ENCODE measurements around the gene YPEL3.

YPEL3 gene

DNA sequence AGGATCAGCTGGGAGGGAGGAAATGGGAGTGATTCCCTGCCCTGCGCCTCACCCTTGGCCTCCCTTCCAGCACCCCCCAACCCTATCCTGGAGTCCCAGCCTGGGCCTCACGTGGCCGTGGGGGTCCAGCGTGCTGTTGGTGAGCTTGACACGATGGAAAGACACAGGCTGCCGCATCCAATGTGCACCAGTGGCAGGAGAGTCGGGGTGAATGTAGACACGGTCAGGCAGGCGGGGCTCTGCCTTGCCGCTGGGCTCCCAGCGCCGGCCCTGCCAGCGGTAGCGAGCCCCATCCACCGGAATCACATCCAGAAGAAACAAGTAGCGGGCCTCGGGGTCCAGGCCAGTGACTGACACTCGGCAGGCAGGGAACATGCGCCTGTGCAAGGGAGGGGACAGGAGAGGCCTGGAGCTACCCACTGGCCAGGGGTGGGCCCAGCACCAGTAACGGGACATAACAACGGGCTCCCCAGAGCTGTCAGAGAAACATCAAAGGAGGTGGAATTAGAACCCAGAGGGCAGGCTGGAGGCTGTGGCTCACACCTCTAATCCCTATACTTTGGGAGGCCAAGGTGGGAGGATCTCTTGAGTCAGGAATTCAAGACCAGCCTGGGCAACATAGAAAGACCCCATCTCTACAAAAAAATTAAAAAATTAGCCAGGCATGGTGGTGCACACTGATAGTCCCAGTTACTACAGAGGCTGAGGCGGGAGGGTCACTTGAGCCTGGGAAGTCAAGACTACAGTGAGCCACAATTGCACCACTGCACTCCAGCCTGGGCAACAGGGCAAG lies 7.0 kb downstream of the YPEL3 start:
- Histone ChIP-seq H3K27ac (ENCODE audit: low read length) (peak overlapping the region; percentile 24), H3K36me3 (ENCODE audit: control insufficient read depth in 2 of 2, insufficient read depth in 2 of 2, low read length in 2 of 2) (peaks cover 9 to 13% of the 10 kb centered on the region in 2 donors), H3K4me3 (ENCODE audit: low read length in 2 of 2) (no peak overlapping the region), H3K9ac (ENCODE audit: low read length in 2 of 2) (no peak overlapping the region), H3K4me1 (ENCODE audit: control insufficient read depth, insufficient read depth, low read length) (peaks cover 25% of the 10 kb centered on the region), H3K9me3 (ENCODE audit: control insufficient read depth in 2 of 2, low read length in 2 of 2) (no peaks in the 10 kb centered on the region), H3K27me3 (ENCODE audit: control insufficient read depth in 1 of 2, insufficient read depth in 2 of 2, low read length in 2 of 2) (no peaks in the 10 kb centered on the region)

DNA sequence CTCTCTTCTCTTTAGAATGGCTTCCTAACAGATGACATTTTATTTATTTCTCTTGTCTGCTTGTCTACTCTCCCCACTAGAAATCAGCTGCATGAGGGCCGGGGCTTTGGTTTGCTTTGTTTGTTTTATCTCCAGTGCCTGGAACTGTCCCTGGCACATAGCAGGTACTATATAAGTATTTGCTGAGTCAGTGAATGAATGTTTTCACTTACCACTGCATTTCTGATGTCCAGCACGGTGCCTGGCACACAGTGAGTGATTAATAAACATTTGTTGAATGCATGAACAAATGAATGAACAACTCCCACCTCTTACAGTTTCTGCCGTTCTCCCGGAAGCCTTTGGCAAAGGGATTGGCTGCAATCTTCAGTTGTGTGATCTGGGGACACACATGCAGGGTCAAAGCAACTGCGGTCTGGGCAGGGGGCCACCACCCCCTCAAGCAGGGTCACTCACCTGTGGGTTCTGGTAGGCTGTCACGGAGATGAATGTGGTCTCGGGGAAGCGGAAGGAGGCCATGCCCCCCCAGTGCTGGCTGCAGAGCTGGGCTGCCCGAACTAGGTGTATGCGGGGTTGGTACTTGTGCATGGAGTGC lies 7.7 kb downstream of the YPEL3 start:
- Histone ChIP-seq H3K9me3 (ENCODE audit: control insufficient read depth in 2 of 2, low read length in 2 of 2) (no peaks in the 10 kb centered on the region), H3K4me3 (ENCODE audit: low read length in 2 of 2) (no peak overlapping the region), H3K27me3 (ENCODE audit: control insufficient read depth in 1 of 2, insufficient read depth in 2 of 2, low read length in 2 of 2) (no peaks in the 10 kb centered on the region), H3K9ac (ENCODE audit: low read length in 2 of 2) (no peak overlapping the region), H3K27ac (ENCODE audit: low read length) (peak overlapping the region; percentile 24), H3K4me1 (ENCODE audit: control insufficient read depth, insufficient read depth, low read length) (peaks cover 25% of the 10 kb centered on the region), H3K36me3 (ENCODE audit: control insufficient read depth in 2 of 2, insufficient read depth in 2 of 2, low read length in 2 of 2) (peaks cover 14 to 17% of the 10 kb centered on the region in 2 donors)

DNA sequence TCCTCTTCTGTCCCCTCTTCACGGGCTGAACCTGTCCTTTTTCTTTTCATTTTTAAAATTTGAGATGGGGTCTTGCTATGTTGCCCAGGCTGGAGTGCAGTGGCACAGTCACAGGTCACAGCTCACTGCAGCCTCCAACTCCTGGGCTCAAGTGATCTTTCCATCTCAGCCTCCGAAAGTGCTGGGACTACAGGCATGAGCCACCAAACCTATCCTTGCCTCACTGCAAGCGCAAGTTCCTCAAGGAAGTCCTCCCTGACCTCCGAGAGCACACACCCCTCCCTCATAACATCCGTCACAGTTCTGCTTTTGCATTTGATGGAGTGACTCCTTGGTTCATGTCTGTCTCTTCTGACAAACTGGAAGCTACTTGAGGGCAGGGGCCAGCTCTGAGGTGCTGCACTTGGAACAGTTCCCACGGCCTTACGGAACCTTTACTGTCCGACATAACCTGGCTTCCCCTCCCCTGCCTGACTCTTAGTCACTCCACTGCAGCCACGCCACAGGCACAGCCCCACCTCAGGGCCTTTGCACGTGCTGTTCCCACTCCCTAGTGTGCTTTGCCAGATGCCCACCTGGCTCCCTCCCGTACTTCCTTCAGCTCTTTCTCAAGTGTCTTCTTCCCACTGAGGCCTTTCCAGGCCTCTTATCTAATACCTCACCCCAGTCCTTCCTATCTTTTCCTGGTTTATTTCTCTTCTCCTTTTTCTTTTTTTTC lies 8.7 kb downstream of the YPEL3 start:
- no peak overlapping the region for H3K9ac ChIP-seq (ENCODE audit: low read length in 2 of 2)
- H3K4me1 ChIP-seq (ENCODE audit: control insufficient read depth, insufficient read depth, low read length) = peaks cover 19% of the 10 kb centered on the region
- H3K36me3 ChIP-seq (ENCODE audit: control insufficient read depth in 2 of 2, insufficient read depth in 2 of 2, low read length in 2 of 2) = peaks cover 20 to 27% of the 10 kb centered on the region in 2 donors
- no peaks in the 10 kb centered on the region for H3K27me3 ChIP-seq (ENCODE audit: control insufficient read depth in 1 of 2, insufficient read depth in 2 of 2, low read length in 2 of 2)
- H3K27ac ChIP-seq (ENCODE audit: low read length) = no peak overlapping the region
- H3K4me3 ChIP-seq (ENCODE audit: low read length in 2 of 2) = no peak overlapping the region
- H3K9me3 ChIP-seq (ENCODE audit: control insufficient read depth in 2 of 2, low read length in 2 of 2) = no peaks in the 10 kb centered on the region

DNA sequence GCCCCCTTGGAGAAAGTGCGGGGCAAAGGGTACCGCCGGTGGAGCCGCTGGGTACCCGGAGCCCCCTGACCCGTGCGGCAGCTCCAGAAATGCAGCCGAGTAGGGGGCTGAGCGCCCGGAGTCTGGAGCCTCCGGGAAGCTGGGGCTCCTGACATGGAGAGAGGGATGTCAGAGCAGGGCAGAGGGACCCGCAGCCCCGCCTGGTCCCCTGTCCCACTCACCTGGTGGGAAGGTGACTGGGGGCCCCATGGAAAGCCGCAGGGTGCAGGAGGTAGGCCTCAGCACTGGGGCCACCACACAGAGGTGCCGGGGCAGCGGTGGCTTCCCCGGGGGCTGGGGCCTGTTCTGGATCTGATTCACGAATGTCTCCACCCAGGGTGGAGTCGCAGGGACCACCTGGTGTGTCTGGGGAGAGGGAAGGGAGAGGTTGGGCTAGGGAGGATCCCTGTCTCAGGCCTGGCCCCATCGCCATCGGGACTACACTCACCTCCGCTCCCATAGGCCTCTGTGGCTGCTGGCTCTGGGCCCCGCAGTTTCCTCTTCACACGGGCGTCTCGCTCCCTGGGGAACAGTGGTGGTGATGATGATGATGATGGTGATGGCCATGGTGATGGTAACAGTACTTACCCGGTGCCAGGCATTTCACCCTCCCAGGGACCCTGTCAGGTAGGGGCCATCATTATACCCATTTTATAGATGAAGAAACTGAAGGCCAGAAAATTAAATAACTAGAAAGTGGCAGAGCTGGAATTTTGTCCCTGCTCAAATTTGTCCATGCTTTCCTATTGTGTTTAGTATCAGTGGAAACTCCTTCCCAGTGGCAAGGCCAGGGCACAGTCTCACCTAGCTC lies 9.5 kb downstream of the YPEL3 start:
- Histone ChIP-seq H3K4me3 (ENCODE audit: low read length in 2 of 2) (no peak overlapping the region), H3K9me3 (ENCODE audit: control insufficient read depth in 2 of 2, low read length in 2 of 2) (no peaks in the 10 kb centered on the region), H3K27me3 (ENCODE audit: control insufficient read depth in 1 of 2, insufficient read depth in 2 of 2, low read length in 2 of 2) (no peaks in the 10 kb centered on the region), H3K4me1 (ENCODE audit: control insufficient read depth, insufficient read depth, low read length) (peaks cover 12% of the 10 kb centered on the region), H3K9ac (ENCODE audit: low read length in 2 of 2) (no peak overlapping the region), H3K27ac (ENCODE audit: low read length) (no peak overlapping the region), H3K36me3 (ENCODE audit: control insufficient read depth in 2 of 2, insufficient read depth in 2 of 2, low read length in 2 of 2) (peaks cover 23 to 31% of the 10 kb centered on the region in 2 donors)

DNA sequence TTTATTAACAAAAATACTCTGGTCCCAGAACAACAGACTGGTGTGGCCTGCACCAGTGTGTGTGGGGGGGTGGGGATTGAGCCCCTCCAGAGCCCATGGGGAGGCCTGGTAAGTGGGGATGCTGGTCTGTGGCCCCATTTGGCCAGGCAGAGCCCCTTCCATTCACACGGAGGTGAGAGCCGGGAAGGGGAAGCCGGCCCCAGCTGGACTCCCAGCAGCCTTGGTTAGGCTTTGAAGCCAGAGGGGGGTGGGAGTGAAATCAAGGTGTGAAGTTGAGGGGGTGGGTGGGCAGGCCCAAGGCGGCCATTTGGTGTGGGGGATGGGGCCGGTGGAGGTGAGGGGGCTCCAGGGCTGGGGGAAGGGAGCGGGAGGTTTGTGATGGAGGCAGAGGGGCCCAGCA lies 10.2 kb downstream of the YPEL3 start:
- Histone ChIP-seq H3K27ac (ENCODE audit: low read length) (no peak overlapping the region), H3K9me3 (ENCODE audit: control insufficient read depth in 2 of 2, low read length in 2 of 2) (no peaks in the 10 kb centered on the region), H3K4me3 (ENCODE audit: low read length in 2 of 2) (no peak overlapping the region), H3K9ac (ENCODE audit: low read length in 2 of 2) (no peak overlapping the region), H3K27me3 (ENCODE audit: control insufficient read depth in 1 of 2, insufficient read depth in 2 of 2, low read length in 2 of 2) (no peaks in the 10 kb centered on the region), H3K4me1 (ENCODE audit: control insufficient read depth, insufficient read depth, low read length) (peaks cover 5% of the 10 kb centered on the region), H3K36me3 (ENCODE audit: control insufficient read depth in 2 of 2, insufficient read depth in 2 of 2, low read length in 2 of 2) (peaks cover 29 to 36% of the 10 kb centered on the region in 2 donors)

DNA sequence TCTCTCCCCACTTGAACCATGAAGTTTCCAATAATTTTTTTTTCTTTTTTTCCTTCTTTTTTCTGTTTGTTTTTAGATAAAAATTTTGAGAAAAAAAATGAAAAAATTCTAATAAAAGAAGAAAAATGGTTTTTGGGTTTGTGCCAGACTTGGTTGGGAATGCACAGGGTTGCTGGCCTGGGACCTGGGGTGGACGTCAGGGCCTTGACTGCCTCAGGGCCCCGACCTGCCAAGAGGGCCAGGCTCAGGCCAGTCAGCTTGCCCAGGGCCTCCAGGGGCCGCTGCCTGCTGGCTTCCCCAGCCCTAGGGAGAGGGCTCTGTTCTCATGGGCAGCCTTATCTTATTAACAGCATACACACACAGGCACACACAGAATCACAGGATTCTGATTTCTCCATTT lies 10.8 kb downstream of the YPEL3 start:
- no peaks in the 10 kb centered on the region for H3K9me3 ChIP-seq (ENCODE audit: control insufficient read depth in 2 of 2, low read length in 2 of 2)
- no peak overlapping the region for H3K4me3 ChIP-seq (ENCODE audit: low read length in 2 of 2)
- peaks cover 30 to 37% of the 10 kb centered on the region in 2 donors for H3K36me3 ChIP-seq (ENCODE audit: control insufficient read depth in 2 of 2, insufficient read depth in 2 of 2, low read length in 2 of 2)
- no peak overlapping the region for H3K9ac ChIP-seq (ENCODE audit: low read length in 2 of 2)
- no peak overlapping the region for H3K27ac ChIP-seq (ENCODE audit: low read length)
- H3K4me1 ChIP-seq (ENCODE audit: control insufficient read depth, insufficient read depth, low read length) = peaks cover 4% of the 10 kb centered on the region
- no peaks in the 10 kb centered on the region for H3K27me3 ChIP-seq (ENCODE audit: control insufficient read depth in 1 of 2, insufficient read depth in 2 of 2, low read length in 2 of 2)

DNA sequence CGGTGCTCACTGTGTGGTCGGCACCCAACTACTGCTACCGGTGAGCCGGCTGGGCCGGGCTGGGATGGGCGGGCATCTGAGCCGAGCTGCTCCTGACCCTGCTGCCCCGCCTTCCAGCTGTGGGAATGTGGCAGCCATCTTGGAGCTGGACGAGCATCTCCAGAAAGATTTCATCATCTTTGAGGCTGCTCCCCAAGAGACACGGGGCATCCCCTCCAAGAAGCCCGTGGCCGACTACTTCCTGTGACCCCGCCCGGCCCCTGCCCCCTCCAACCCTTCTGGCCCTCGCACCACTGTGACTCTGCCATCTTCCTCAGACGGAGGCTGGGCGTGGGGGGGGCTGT lies 11.2 kb downstream of the YPEL3 start:
- Histone ChIP-seq H3K9ac (ENCODE audit: low read length in 2 of 2) (no peak overlapping the region), H3K36me3 (ENCODE audit: control insufficient read depth in 2 of 2, insufficient read depth in 2 of 2, low read length in 2 of 2) (peaks cover 32 to 38% of the 10 kb centered on the region in 2 donors), H3K9me3 (ENCODE audit: control insufficient read depth in 2 of 2, low read length in 2 of 2) (no peaks in the 10 kb centered on the region), H3K27ac (ENCODE audit: low read length) (no peak overlapping the region), H3K4me3 (ENCODE audit: low read length in 2 of 2) (no peak overlapping the region), H3K27me3 (ENCODE audit: control insufficient read depth in 1 of 2, insufficient read depth in 2 of 2, low read length in 2 of 2) (no peaks in the 10 kb centered on the region), H3K4me1 (ENCODE audit: control insufficient read depth, insufficient read depth, low read length) (no peaks in the 10 kb centered on the region)

DNA sequence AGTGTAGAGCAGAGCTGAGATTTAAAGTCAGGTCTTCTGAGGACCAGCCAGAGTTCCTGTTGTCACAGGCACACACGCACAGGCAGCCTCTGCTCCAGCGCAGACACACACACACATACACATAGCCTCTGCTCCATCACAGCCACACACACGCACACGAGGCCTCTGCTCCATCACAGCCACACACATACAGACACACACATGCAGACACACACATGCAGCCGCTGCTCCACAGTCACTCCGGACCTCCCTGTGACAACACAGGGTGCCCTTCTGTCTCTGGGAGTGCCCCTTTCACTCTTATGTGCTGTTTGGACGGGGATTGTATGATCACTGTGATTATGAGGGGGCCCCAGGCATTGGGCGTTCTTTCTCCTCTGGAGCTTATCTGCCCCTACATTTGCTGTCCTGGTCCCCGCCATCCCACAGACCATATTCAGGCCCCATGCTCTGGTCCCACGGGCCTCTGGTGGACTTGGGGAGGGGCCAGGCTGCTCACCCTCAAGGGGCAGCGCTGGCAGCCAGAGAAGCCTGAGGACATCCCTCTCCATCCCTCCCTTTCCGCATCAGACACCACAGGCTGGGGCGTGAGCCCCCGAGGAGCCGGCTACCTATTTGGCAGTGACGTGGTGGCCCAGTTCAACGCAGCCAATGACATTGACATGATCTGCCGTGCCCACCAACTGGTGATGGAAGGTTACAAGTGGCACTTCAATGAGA lies 11.8 kb downstream of the YPEL3 start:
- no peak overlapping the region for H3K27ac ChIP-seq (ENCODE audit: low read length)

DNA sequence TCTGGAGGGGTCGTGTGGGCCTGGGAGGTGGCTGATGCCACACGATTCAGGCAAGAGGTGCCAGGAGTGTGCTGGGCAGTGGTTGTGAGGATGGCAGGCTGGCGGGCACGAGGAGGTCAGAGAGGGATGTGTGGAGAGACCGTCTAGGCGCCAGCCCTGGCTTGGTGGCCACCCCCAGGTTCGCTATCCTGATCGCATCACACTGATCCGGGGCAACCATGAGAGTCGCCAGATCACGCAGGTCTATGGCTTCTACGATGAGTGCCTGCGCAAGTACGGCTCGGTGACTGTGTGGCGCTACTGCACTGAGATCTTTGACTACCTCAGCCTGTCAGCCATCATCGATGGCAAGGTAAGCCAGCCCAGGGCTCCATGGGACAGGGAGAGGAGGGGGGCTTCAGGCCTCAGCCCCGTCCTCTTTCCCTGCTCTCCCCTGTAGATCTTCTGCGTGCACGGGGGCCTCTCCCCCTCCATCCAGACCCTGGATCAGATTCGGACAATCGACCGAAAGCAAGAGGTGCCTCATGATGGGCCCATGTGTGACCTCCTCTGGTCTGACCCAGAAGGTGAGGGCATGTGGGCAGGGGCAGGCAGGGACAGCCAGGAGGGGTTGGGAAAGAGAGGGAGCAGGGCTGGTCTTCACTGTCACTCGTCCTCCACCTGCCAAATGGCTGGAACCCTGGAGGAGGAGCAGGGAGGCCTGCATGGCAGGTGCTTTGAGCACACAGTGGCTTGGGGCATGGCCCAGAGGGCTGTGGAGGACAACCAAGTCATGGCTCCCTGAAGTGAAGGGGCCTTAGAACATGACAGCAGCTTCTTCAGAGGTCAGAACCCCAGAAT lies 12.6 kb downstream of the YPEL3 start:
- no peak overlapping the region for H3K27ac ChIP-seq (ENCODE audit: low read length)
- H3K4me3 ChIP-seq (ENCODE audit: low read length in 2 of 2) = no peak overlapping the region
- no peaks in the 10 kb centered on the region for H3K9me3 ChIP-seq (ENCODE audit: control insufficient read depth in 2 of 2, low read length in 2 of 2)
- peaks cover 34 to 47% of the 10 kb centered on the region in 2 donors for H3K36me3 ChIP-seq (ENCODE audit: control insufficient read depth in 2 of 2, insufficient read depth in 2 of 2, low read length in 2 of 2)
- H3K9ac ChIP-seq (ENCODE audit: low read length in 2 of 2) = no peak overlapping the region
- peaks cover 1% of the 10 kb centered on the region for H3K4me1 ChIP-seq (ENCODE audit: control insufficient read depth, insufficient read depth, low read length)
- H3K27me3 ChIP-seq (ENCODE audit: control insufficient read depth in 1 of 2, insufficient read depth in 2 of 2, low read length in 2 of 2) = no peaks in the 10 kb centered on the region

More for the DNA sequence above, 11.8 kb downstream of the YPEL3 start:
- Histone ChIP-seq H3K4me3 (ENCODE audit: low read length in 2 of 2) (no peak overlapping the region), H3K27me3 (ENCODE audit: control insufficient read depth in 1 of 2, insufficient read depth in 2 of 2, low read length in 2 of 2) (no peaks in the 10 kb centered on the region), H3K9ac (ENCODE audit: low read length in 2 of 2) (no peak overlapping the region), H3K36me3 (ENCODE audit: control insufficient read depth in 2 of 2, insufficient read depth in 2 of 2, low read length in 2 of 2) (peaks cover 34 to 44% of the 10 kb centered on the region in 2 donors), H3K9me3 (ENCODE audit: control insufficient read depth in 2 of 2, low read length in 2 of 2) (no peaks in the 10 kb centered on the region), H3K4me1 (ENCODE audit: control insufficient read depth, insufficient read depth, low read length) (no peaks in the 10 kb centered on the region)
